ENCODE data around the gene GARIN1A. TPM values are rescaled to one million over a fixed set of nuclear protein-coding genes. Genes with fewer than 3 reads are reported as not detected.
"Not testable (repeated sequence)": the region's sequence is repeated elsewhere in the genome, so short reads cannot be mapped to it uniquely, and the experiment has no call there.

GARIN1A gene
- total RNA-seq, 1 experiment from 2014 or later, result not detected

DNA sequence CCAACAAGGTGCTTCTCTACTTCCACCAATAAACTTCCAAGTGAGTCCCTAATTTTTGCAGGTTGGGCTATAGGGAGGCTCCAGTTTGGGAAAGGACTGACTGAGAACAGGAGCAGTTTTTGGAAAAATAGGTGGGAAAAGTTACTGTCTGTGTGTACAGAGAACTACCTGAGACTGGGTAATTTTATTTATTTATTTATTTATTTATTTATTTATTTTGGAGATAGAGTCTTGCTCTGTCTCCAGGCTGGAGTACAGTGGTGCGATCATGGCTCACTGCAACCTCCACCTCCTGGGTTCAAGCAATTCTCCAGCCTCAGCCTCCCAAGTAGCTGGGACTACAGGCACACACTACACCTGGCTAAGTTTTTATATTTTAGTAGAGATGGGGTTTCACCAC, 11.2 kb downstream of the GARIN1A start:
- not testable (repeated sequence) for DNase-seq (ENCODE audit: low spot score)

DNA sequence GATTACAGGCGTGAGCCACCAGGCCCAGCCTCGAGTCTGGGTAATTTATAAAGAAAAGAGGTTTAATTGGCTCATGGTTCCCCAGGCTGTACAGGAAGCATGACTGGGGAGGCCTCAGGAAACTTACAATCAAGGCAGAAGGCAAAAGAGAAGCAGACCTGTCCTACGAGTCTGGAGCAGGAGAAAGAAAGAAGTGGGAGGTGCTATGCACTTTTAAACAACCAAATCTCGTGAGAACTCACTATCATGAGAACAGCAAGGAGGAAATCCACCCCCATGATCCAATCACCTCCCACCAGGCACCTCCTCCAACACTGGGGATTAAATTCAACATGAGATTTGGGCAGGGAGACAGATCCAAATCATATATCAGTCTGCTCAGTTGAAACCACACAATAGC, 11.6 kb downstream of the GARIN1A start:
- not testable (repeated sequence) for DNase-seq (ENCODE audit: low spot score)

DNA sequence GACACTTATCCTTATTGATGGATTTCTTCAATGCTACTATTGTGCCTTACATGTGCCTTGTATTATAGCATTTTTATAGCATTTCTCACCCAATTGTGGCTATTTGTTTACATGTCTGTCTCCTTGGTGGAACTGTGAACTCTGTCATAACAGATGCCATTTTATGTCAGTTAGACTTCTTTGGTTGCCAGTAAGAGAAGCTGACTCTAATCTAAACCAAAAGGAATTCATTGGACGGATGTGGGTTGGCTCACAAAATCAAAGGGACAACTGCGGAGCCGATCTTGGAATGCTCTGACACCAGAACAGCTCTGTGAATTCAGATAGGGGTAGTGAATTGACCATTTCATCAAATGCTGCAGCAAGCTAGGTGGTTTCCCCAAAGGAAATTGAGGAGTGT, 15.0 kb downstream of the GARIN1A start:
- DNase-seq (ENCODE audit: low spot score), result no peak

DNA sequence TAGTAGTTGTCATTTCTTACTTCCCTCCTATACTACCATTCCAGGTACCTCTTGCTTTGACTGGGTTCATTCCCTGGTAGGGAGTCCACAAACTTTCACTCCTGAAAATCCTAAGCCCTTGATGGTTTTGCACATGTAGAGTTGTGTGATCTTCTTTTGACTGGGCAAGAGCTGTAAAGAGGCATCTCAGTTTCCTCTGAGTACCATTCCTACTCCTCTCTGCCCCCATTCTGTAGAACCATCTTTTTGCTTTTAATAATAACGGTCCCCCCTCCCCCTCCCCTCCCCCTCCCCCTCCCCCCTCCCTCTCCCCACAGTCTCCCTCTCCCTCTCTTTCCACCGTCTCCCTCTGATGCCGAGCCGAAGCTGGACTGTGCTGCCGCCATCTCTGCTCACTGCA, 16.4 kb downstream of the GARIN1A start:
- no peak for DNase-seq (ENCODE audit: low spot score)

DNA sequence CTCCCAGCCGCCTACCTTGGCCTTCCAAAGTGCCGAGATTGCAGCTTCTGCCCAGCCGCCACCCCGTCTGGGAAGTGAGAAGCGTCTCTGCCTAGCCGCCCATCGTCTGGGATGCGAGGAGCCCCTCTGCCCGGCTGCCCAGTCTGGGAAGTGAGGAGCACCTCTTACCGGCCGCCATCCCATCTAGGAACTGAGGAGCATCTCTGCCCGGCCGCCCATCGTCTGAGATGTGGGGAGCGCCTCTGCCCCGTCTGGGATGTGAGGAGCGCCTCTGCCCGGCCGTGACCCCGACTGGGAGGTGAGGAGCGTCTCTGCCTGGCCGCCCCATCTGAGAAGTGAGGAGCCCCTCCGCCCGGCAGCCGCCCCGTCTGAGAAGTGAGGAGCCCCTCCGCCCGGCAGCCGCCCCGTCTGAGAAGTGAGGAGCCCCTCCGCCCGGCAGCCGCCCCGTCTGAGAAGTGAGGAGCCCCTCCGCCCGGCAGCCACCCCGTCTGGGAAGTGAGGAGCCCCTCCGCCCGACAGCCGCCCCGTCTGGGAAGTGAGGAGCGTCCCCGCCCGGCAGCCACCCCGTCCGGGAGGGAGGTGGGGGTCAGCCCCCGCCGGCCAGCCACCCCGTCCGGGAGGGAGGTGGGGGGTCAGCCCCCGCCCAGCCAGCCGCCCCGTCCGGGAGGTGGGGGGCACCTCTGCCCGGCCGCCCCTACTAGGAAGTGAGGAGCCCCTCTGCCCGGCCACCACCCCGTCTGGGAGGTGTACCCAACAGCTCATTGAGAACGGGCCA, 17.3 kb downstream of the GARIN1A start:
- DNase-seq (ENCODE audit: low spot score), result not testable (repeated sequence)

DNA sequence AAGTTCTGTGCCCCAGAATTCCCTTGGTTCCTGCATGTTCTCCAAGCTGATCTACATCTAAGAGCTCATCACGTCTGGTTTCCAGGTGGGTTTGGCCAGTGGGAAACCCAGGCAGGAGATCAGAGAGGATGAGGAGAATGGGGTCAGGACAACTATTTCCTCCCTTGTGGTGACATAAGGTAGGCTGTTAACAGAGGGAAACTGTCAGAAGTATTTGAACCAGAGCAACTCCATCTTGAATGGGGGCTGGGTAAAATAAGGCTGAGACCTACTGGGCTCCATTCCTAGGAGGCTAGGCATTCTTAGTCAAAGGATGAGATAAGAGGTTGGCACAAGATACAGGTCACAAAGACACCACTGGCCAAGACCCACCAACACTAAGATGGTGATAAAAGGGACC, 19.1 kb downstream of the GARIN1A start:
- no peak for DNase-seq (ENCODE audit: low spot score)

DNA sequence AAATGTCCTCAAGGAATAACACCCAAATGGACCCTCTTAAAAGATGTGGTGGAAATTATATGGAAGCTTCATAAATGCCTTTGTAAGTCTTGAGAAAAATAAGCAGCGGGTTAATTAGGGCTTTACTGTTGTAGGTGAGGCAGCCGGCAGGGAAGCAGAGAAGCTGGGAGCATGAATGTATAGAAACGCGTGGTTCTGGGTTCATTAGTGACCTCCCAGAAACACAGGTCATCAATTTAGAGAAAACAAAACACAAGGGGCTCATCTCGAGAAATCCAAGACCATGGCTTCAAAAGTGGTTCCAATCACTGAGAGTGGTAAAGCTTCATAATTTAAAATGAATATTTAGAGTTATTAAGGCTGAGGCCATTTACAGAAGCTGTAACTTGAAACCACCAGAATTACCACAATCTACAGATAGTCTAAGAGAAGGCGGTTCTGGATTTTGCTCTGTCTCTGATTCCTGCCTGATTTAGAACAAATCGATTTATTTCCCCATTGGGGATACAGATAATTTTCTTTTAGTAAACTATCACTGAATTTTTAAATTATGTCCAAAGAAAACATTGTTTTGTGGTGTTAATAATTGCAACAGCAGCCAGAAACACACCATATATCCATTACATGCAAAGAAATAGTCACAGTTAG, 20.7 kb downstream of the GARIN1A start:
- no peak for DNase-seq (ENCODE audit: low spot score)

DNA sequence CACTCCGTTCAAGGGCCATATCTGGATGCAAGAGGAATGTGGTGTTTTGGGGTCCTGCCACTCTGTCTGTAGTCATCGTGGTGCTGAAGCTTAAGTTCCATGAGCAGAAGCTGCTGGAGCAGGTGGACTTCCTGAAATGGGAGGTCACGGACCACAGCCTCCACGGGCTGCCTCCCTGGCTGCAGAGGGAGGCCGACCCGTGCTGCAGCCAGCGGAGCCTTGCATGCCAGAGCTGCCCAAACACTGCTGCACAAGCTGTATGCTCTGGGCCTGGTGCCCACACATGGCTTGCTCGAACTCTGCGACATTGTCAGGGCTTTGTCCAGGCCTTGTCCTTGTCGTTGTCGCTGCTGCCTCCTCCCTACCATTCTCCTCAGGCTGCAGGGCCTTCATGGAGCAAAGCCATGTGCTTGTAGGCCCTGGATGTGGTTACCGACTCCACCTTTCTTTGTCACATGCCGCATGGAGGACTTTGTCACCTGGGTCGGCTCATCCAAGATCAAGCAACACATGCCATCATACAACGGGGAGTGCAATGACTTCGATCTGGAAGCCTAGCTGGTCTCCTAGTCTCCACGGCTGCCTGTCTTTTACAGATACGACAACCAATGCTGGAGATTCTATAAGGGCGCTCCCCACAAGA, 21.4 kb downstream of the GARIN1A start:
- DNase-seq (ENCODE audit: low spot score), result no peak

DNA sequence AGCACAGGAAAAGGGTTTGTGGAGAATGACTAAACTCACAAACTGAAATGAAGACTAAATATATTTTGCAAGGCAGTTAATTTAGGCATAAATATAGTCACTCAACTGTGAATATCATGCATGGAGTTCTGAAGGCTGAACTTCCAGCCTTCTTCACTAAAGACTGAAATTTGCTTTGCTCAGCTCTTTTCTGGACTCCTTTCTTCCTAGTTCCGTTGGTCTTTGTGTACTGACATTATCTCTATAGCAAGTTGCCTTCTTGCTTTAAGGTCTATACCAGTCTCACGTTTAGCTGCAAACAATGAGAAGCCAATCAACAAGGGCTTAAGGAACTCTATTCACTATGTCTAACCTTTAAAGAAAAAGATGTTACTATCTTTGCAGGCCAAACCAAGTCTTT, 22.6 kb downstream of the GARIN1A start:
- no peak for DNase-seq (ENCODE audit: low spot score)

DNA sequence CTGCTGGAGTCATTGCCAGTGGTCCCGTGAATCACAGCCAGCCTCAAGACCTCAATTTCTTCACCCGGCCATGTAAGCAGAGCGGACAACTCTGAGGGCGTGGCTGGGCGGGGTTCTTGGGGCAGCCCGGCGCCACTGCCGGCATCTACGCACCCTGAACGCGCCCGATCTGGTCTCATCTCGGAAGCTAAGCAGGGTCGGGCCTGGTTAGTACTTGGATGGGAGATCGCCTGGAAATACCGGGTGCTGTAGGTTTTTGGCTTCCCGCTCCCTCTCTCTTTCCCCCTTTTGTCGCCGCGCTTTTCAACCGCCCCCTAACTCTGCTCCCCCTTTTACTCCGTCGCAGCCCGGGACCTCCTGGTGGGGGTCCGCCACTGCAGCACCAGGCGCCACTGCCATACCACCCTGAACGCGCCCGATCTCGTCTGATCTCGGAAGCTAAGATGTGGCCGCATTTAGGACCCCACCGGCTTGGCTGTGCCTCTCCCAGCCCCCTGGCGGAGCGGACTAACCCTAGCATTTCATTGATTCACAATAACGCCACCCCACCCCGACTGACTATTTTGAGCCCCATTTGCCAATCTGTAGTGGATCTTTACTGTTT, 25.3 kb downstream of the GARIN1A start:
- no peak for DNase-seq (ENCODE audit: low spot score)

DNA sequence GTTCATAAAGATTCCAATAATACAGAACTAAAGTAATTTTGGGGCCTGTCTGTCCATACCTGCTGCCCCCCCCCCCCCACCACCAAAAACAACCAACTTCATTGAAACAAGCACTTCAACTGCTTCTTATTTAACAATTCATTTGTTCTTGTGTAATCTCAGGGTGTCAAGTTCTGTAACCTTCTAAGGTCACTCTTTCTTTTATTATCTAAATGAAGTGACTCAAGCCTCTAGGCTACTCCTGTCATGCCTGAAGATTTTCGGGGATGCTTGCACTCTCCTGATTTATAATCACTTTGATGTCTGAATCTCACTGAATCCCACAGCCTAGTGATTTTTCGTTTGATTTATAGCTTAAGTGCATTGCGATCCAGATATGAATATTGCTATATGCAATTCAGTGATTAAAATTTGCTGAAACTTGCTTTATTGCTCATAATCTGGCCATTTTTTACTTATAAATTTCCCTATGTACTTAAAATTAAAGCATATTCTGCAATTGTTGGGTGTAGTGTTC, 27.2 kb downstream of the GARIN1A start:
- DNase-seq (ENCODE audit: low spot score), result no peak

DNA sequence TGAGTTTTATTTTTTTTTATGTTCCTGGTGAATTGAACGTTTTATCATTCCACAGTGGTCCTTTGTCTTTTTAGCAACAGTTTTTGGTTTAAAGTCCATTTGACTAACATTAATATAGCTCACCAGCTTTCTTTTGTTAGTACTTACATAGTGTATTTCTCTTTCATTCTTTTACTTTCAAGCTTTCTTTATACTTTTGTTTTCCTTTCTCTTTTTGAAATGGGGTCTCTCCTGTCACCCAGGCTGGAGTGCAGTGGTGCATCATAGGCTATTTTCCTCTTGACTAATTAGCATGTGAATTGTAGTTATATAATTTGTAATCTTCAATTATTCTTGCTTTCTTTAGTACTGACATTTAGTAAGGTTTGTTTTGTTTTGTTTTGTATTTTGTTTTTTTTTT, 27.8 kb downstream of the GARIN1A start:
- DNase-seq (ENCODE audit: low spot score), result no peak

DNA sequence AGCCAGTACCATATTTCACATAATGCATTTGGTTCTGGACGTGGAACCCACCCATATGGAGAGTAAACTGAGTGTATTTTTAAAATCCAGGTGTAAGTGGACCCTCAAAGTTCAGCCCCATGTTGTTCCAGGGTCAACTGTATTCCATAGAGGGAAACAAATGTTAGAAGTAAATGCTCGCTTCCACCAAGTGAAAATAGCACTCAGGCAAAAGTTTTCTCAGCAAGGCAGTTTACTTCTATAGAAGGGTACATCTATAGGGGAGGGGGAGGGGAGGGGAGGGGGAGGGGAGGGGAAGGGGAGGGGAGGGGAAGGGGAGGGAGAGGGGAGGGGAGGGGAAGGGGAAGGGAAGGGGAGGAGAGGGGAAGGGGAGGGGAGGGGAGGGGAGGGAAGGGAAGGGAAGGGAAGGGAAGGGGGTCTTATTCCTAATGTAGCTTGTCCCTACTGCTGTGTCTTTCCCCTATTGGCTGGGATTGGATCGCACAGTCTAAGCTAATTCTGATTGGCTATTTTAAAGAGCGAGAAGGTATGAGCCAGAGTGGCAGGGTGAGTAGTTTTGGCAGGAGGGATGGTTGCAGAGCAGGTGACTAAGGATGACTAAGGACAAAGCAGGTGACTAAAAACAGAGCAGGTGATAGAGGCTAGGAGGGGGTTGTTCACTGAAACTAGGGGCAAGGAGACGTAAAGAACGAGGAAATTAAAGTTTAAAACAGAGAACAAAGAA, 29.1 kb downstream of the GARIN1A start:
- no peak for DNase-seq (ENCODE audit: low spot score)

DNA sequence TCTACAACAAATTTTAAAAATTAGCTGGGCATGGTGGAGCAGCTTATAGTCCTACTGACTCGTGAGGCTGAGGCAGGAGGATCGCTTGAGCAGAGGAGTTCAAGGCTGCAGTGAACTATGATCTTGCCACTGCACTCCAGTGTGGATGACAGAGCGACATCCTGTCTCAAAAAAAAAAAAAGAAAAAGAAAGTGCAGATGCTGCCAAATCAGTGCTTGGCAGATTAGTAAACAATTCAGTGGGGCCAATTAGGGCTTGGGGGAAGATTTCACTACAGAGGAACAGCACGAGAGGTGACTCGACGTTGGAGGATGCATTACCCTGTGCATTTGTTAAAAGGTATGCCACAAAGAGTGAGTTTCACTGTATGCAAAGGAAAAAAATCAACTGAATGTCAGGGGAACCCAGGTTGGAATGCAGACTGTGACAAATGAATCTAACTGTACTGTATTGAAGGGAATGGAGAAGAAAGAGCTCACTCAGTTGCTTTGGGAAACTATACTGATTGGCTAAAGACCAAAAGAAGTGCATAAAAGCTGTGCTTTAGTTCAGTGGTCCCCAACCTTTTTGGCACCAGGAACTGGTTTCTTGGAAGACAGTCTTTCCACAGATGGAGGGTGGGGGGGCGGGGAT, 31.6 kb downstream of the GARIN1A start:
- peak; percentile 5 for DNase-seq (ENCODE audit: low spot score)

DNA sequence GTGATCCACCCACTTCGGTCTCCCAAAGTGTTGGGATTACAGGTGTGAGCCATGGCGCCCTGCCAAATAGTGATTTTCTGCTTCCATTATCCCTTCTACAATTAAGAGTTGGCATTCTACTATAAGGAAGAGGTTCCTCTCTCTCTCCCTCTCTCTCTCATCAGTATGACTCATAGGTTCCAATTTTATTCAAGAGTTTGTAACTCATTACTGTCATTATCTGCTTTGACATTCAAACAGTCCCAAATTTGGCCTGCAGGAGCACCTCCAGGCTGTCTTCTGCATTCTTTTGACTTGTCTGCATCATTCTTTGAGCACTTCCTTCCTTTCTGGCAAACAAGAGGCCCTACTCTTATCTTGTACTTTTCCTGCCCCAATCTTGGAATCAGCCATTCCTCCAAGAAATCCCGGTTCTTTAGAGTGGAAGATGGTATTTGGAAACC, 33.8 kb downstream of the GARIN1A start:
- peak; percentile 18 for DNase-seq (ENCODE audit: low spot score)

DNA sequence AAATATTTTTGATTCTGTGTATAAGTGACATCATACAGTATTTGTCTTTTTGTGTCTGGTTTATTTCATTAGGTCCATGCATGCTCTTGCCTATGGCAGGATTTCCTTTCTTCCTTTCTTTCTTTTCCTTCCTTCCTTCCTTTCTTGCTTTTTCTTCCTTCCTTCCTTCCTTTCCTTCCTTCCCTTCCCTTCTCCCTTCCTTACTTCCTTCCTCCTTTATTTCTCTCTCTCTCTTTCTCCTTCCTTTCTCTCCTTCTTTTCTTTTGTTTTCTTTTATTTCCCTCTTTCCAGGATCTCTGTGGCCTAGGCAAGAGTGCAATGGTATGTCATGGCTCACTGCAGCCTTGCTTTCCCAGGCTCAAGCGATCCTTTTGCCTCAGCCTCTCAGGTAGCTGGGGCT, 35.7 kb downstream of the GARIN1A start:
- DNase-seq (ENCODE audit: low spot score), result no peak

DNA sequence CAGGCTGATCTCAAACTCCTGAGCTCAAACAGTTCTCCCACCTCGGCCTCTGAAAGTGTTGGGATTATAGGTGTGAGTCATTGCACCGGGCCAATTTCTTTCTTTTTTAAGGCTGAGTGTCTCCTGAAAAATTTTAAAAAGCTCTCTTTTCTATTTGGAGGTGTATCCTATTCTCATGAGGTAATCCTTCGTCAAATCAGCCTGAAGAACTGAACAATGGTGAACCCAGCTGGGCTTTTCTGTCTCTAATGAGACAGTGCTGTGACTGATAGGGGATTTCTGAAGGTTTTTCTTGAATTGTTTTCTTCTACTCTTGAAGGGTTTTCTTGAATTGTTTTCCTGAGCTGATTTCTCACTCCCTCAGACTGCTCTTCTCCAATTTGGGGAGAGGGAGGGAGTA, 36.1 kb downstream of the GARIN1A start:
- DNase-seq (ENCODE audit: low spot score), result no peak

DNA sequence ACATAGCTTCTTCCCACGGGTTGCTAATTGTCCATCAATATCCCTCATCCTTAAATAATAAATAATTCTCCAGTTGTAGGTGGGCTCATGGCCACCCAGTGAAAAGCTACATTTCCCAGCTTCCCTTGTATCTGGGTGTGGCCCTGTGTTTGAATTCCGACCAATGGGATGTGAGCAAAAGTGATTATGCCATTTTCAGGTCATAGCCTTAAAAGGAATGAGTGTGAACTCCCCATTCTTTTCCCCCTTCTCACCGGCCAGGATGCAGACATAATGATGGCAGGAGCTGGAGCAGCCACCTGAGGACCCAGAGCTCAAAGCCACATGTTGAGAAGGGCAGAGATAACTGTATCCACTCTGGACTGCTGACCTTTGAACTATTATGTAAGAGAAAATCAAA, 36.7 kb downstream of the GARIN1A start:
- no peak for DNase-seq (ENCODE audit: low spot score)

DNA sequence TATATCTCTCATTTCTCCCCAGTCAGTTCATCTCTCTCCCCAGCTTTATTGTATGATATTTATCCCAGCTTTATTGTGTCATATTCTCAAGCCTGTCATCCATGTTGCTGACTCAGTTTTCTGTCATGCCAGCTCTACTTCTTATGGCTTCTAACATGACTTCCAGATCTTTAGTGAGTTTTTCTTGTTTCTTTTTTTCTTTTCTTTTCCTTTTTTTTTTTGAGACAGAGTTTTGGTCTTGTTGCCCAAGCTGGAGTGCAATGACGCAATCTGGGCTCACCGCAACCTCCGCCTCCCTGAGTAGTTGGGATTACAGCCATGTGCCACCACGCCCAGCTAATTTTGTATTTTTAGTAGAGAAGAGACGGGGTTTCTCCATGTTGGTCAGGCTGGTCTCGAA, 38.4 kb downstream of the GARIN1A start:
- DNase-seq (ENCODE audit: low spot score), result no peak

DNA sequence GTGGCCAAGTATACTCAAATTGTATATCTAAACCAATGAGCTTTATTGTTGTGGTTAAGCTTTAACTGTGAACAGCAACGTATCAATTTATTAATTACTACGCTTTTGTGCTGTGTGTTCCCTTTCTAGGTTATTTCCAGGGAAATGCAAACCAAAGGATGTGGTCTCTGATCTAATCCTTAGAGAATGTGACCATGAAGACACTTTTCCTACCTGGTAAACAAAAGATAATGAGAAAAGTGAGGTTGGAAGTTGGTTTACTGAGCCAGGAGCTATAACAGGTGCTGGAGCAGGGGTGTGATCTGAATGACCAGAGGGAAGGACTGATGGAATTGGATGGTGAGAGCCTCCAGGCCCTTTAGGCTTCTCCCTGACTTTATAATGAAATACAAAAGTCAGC, 41.7 kb downstream of the GARIN1A start:
- DNase-seq (ENCODE audit: low spot score), result peak; percentile 55

All from A172 (cell line).